ENCODE results near the gene TIGD1. TPM values are rescaled to one million over a fixed set of nuclear protein-coding genes. Genes with fewer than 3 reads are reported as not detected.
A peak's percentile ranks its signal among the peaks of the same experiment; 100 is the strongest.
"Not testable (repeated sequence)": the region's sequence is repeated elsewhere in the genome, so short reads cannot be mapped to it uniquely, and the experiment has no call there.

Gene TIGD1
- total RNA-seq, 1 donor, result 5.2 TPM

GRCh38 chr2:232534940-232535651 lies 15.3 kb downstream of the TIGD1 start:
- no peak for DNase-seq (ENCODE audit: low read depth)
- TF ChIP-seq CTCF (IDR thresholded peaks at IDR 0.05; ENCODE audit: insufficient read depth, low read depth, low read length), result no peak
- no peak overlapping the region for H3K4me3 ChIP-seq (ENCODE audit: low read depth, low read length)

- TF ChIP-seq CTCF (IDR thresholded peaks at IDR 0.05; ENCODE audit: insufficient read depth, low read depth, low read length), result no peak
- peak; percentile 13 for DNase-seq (ENCODE audit: low read depth)
These were observed 16.2 kb downstream of the TIGD1 start for GRCh38 chr2:232533944-232534710.

GRCh38 chr2:232532821-232533220 lies 17.5 kb downstream of the TIGD1 start:
- H3K4me3 ChIP-seq (ENCODE audit: low read depth, low read length); DNase-seq (ENCODE audit: low read depth): not testable (repeated sequence)

More at GRCh38 chr2:232533944-232534710, 16.2 kb downstream of the TIGD1 start:
- no peak overlapping the region for H3K4me3 ChIP-seq (ENCODE audit: low read depth, low read length)

GRCh38 chr2:232532419-232532818 lies 17.9 kb downstream of the TIGD1 start:
- no peak for DNase-seq (ENCODE audit: low read depth)
- TF ChIP-seq CTCF (IDR thresholded peaks at IDR 0.05; ENCODE audit: insufficient read depth, low read depth, low read length), result no peak
- no peak overlapping the region for H3K4me3 ChIP-seq (ENCODE audit: low read depth, low read length)

- H3K4me3 ChIP-seq (ENCODE audit: low read depth, low read length), result no peak overlapping the region
- no peak for DNase-seq (ENCODE audit: low read depth)
- TF ChIP-seq CTCF (IDR thresholded peaks at IDR 0.05; ENCODE audit: insufficient read depth, low read depth, low read length), result no peak
These were observed 19.6 kb downstream of the TIGD1 start for GRCh38 chr2:232530626-232531260.

GRCh38 chr2:232529806-232530547 lies 20.4 kb downstream of the TIGD1 start:
- TF ChIP-seq CTCF (IDR thresholded peaks at IDR 0.05; ENCODE audit: insufficient read depth, low read depth, low read length), result no peak
- no peak for DNase-seq (ENCODE audit: low read depth)
- no peak overlapping the region for H3K4me3 ChIP-seq (ENCODE audit: low read depth, low read length)

Data from fibroblast of villous mesenchyme (primary cell).